Retinal pigment epithelial cell (primary cell): Measurements from ENCODE around the gene RNU1-4.
"Not testable (repeated sequence)": the region's sequence is repeated elsewhere in the genome, so short reads cannot be mapped to it uniquely, and the experiment has no call there.

Source experiments
- DNase-seq: peaks from one replicate; pipeline ENCODE4 v3.0.0-alpha.2; 2010; ENCODE audit warnings: low read depth
- H3K4me3 ChIP-seq: 2 replicates; pipeline ENCODE4 v1.5.1; 2011; ENCODE audit warnings: mild to moderate bottlenecking, low read length, control low read depth, moderate library complexity
- CTCF ChIP-seq: conservative IDR thresholded peaks from 2 replicates; pipeline ENCODE4 v1.5.1; 2011; ENCODE audit warnings: low read depth, low read length, control low read depth, inconsistent platforms

Gene RNU1-4

DNA sequence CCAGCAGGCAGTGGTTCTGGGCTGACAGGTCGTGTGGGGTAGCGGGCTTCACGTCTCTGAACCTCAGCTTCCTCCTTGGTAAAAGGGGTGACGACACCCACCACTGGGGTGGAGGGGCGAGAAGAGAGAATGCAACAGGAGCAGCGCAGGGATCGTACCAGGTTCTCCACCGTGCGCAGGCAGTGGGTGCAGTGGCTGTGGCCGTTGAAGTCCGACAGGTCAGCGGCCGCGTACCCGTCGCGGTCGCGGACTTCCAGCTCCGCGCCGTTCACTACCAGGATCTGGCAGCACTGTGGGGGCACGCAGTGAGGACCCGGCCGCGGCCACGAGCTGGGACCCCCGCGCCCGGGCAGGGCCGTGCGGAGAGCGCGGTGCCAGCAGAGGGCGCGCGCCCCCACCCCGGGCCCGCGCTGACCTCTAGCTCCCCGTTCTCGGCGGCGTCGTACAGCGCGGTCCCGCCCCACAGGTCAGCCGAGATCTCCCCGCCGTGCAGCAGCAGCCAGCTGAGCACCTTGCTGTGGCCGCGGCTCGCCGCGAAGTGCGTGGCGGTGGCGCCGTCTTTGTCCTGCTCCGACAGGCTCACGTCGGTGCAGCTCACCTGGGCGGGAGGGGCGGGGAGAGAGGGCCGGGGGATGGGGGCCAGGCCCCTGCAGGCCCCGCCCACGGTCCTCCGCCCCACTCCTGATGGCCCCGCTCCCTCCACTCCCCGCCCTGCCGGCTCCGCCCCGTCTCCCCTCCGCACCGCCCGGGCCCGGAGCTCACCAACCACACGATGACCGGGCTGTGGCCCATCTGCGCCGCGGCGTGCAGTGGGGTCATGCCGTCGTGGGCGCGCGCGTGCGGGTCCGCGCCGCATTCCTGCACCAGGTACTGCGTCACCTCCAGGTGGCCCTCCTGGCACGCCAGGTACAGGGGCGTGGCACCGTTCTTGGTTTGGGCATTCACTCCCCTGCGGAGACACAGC is 32.9 kb upstream of the RNU1-4 start:
- DNase-seq, H3K4me3 ChIP-seq: not testable (repeated sequence)

DNA sequence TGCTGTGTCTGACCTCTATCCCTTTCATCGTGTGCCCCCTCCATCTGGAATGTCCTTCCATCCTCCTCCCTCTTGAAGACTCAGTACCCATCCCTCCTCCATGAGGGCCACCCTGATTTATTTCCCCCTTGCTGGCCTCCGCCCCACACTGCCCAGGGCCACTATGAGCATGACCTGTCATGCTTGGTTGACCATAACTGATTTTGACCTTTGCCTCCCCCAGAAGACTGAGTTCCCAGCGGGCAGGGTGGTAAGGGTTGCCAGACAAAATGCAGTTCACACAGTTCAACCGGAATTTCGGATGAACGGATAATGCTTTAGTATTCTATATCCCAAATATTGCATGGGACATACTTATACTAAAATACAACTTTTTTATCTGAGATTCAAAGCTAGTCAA is 31.6 kb upstream of the RNU1-4 start:
- DNase-seq, H3K4me3 ChIP-seq: not testable (repeated sequence)

GRCh38 chr1:16709659-16710087 is 30.6 kb upstream of the RNU1-4 start:
- H3K4me3 ChIP-seq, DNase-seq: not testable (repeated sequence)
- peak; percentile 44 for TF ChIP-seq CTCF

- not testable (repeated sequence) for H3K4me3 ChIP-seq
Observed at GRCh38 chr1:16710618-16711017, 29.7 kb upstream of the RNU1-4 start.

GRCh38 chr1:16712131-16712530 is 28.2 kb upstream of the RNU1-4 start:
- H3K4me3 ChIP-seq, DNase-seq: not testable (repeated sequence)

More at GRCh38 chr1:16710618-16711017, 29.7 kb upstream of the RNU1-4 start:
- DNase-seq = not testable (repeated sequence)

DNA sequence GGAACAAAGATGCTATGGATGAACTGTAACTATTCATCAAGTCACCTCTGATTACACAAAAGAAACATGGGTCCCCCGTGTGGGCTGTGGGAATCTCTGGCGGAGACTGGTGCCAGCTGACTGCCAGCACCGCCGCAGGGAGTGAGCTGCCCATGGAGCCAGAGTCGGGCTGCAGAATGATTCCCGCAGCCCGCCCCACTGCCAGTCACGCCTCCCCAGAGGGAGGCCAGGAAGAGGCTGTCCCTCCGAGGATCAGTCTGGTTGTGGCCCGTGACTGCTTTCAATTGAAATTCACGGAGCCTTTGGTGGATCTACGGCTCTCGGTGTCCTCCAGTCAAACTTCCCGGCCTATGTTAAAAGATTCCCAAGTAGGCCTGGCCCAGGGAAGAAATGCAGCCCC is 27.7 kb upstream of the RNU1-4 start:
- H3K4me3 ChIP-seq, DNase-seq: not testable (repeated sequence)

- DNase-seq = not testable (repeated sequence)
Observed at GRCh38 chr1:16712984-16713383, 27.3 kb upstream of the RNU1-4 start.

DNA sequence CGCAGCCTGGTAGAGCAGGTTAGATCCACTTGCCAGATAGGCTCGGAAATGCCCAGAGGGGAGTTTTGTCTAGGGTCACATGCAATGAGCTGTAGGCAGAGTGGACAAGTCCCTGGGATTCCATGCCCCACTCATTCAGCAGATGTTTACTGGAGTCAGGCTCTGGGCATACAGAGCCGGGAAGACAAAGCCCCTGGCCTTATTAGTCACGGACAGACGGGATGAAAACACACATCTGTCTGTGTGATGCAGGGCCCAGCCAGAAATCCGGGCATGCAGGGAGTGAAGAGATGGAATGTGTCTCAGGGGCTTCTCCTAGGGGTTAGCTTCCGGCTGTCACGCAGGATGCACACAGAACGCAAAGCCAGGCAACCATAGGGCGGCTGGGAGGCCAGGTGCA is 26.8 kb upstream of the RNU1-4 start:
- not testable (repeated sequence) for DNase-seq, H3K4me3 ChIP-seq

More at GRCh38 chr1:16712984-16713383, 27.3 kb upstream of the RNU1-4 start:
- not testable (repeated sequence) for H3K4me3 ChIP-seq

DNA sequence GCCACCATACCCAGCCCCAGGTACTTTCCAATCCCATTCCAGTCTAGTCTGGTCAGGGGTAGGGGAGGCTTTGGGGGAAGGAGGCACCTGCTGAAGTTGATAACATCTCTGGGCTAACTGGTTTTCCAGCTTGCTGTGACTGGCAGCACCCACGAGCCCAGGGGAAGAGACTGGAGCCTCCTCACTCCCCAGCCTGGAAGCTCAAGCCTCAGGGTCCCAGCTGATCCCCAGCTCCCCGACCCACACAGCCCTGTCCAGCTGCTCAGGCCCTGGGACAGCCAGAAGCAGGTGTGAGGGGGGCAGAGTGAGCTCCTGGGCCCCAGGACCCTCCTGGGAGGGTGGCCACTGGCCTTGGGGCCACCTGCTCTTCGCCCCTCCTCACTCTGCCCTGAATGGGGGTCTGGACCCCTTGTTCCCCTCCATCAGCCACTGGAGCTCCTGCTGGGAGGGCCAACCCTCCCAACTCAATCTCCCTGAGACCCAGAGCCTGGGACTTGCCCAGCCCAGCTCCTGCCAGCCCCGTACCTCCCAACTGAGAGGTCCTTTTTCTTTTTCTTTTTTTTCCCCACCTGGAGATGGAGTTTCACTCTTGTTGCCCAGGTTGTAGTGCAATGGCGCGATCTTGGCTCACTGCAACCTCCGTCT is 23.5 kb upstream of the RNU1-4 start:
- H3K4me3 ChIP-seq = no peak overlapping the region
- no peak for TF ChIP-seq CTCF
- DNase-seq = no peak

DNA sequence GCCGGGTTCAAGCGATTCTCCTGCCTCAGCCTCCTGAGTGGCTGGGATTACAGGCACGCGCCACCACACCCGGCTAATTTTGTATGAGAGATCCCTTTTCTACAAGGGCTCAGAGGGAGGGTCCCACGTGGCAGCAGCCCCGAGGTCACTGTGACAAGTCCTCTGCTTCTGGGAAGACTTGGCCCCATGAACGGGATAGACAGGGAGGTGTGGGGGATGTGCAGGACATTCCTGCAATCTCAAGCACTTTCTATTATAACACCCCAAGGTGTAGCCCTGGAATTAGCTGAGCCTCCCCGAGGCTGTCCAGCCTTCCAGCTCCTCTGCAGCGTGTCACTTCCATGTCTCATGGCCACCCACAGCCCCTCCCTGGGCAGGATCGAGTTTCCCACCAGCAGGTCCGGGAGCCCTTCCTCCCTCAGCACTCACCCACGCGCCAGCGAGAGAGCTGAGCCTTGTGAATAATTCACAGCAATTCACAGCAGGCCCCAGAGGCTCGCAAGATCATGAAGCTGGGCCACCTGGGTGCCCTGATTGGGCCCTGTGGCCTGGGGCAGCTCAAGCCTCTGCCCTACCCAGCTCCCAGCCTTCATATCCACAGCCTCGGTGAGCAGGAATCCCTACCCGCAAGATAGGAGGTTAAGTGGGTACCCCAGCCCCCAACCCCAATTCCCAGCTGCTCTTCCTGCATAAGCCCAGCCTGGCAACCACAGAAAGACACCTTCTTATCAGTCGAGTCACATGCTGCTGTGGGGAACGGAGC is 22.8 kb upstream of the RNU1-4 start:
- H3K4me3 ChIP-seq = no peak overlapping the region
- TF ChIP-seq CTCF = no peak
- DNase-seq = no peak

- not testable (repeated sequence) for DNase-seq, H3K4me3 ChIP-seq
Observed at GRCh38 chr1:16718099-16718907, 22.0 kb upstream of the RNU1-4 start.
